Stimulated activated CD8-positive, alpha-beta memory T cell treated with anti-CD3 and anti-CD28 coated beads, Interleukin-2, amount 100 ng/mL, for 1 hour (primary cell): Measurements from ENCODE around the gene NMT2.

ENCODE experiments used
- DNase-seq, 2 donors: peaks; one replicate each; pipeline ENCODE4 v3.0.0-alpha.2; 2020; ENCODE audit warnings: low read depth in 2 of 2

The NMT2 gene

GRCh38 chr10:15092855-15093408 is 75.6 kb downstream of the NMT2 start:
- DNase-seq: no peak

GRCh38 chr10:15091418-15091817 is 77.1 kb downstream of the NMT2 start:
- DNase-seq: no peak

DNA sequence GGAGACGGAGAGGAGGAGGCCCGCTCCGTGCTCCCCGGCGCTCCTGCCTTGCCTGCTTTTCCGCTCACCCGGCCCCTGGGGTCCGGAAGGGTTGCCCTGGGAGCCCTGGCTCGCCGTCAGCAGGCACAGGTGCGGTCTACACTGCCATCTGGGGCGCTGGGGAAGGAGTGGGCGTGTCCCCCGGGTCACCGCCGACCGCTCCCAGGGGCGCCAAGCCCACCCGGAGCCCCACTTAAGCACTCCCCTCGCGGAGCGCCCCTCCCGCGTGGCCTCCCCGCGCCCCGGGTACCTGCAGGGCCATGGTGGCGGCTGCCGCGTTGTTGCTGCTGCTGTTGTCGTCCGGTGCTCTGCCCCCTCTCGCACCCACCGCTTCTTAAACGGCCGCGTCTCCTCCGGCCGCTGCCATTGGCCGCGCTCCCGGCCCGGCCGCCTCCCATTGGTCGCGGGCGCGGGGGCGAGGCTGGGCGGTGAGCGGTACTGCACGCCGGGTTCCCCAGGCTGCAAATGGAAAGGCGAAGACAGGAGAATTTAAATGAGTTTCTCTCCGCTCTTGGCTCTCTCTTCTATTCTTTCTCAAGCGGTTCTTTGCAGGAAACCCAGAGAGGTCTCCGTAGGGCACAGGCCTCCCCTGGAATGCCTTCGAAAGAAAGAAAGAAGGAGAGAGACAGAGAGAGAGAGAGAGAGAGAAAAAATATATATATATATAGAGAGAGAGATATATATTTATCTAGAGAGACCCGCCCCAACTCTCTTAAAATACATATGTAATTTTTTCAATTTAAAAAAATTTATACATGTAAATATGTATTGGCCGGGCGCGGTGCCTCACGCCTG is 79.8 kb downstream of the NMT2 start, which contains the start of gene ACBD7:
TSS of gene ACBD7 (minus strand) at position 349 of the 834 bp plus-strand sequence. CDS start at position 301, 48 bp downstream.
- peak; percentile 53 to 59 for DNase-seq

- no peak for DNase-seq
Measured at GRCh38 chr10:15084502-15084922, 84.0 kb downstream of the NMT2 start.

GRCh38 chr10:15083674-15084501 is 84.6 kb downstream of the NMT2 start:
- no peak for DNase-seq

DNA sequence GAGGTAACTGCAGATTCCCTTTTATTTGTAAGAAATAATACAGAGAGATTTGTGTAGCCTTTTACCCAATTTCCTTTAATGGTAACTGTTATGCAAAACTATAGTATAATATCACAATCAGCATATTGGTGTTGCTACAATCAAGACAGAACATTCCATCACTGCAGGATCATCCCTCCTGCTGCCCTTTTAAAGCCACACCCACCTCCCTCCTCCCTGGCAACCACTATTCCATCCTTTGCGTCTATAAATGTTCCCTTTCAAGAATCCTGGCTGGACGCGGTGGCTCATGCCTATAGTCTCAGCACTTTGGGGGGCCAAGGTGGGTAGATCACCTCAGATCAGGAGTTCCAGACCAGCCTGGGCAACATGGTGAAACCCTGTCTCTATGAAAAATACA is 93.1 kb downstream of the NMT2 start:
- no peak for DNase-seq

DNA sequence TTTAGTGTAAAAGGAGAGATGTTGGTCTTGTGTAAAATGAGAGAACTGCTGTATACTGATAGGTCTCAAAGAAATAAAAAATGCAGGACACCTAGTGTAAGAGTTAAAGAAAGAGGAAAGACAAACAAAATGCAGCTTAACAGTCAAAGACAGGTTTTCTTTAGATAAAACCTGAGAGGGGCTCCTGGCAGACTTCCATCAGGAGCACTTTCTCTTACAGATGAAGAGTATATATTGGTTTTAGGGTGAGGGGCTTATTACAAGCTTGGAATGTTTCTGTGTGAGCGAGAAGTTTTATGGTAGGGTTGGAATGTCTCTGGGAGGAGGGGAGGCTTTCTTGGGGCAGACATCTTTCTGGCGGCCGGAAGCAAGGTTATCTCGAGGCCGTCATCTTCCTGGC is 96.1 kb downstream of the NMT2 start:
- DNase-seq: no peak

DNA sequence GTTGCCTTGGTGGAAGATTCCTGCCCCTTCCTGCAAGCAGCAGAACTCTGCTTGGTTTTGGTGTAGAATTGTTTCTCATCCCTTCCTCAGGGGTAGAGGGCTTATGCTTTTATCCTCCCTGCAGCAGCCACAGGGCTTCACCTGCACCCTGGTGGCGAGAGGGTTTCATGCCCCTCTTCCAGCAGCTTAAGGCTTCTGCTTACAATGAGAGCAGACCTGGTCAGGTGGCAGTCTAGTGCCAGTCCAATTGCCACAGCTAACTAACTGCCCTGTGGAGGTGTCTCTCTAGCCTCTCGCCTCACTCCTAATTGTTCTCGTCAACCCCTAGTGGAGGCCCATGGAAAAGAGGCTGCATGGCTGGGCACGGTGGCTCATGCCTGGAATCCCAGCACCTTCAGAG is 99.3 kb downstream of the NMT2 start:
- DNase-seq: no peak

DNA sequence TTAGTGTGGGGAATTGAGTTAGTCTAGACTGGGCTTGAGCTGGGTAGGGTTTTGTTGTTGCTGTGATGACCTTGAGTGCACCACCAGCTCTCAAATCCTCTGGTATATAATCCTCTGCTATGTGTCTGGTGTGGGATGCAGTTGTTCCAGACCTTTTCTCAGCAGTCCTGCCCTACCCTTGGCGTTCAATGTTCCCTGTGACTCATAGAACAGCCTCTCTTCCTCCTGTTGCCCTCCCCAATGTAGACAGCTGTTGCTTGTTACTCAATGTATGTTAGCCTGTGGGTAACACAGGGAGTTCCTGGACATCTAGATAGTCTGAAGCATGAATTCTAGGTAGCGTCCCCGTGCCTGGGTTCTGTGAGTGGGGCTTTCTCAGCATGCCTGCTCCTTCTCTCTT is 99.7 kb downstream of the NMT2 start:
- DNase-seq: no peak

GRCh38 chr10:15067154-15067553 is 101.3 kb downstream of the NMT2 start:
- DNase-seq: no peak

GRCh38 chr10:15060638-15061037 is 107.9 kb downstream of the NMT2 start:
- no peak for DNase-seq

DNA sequence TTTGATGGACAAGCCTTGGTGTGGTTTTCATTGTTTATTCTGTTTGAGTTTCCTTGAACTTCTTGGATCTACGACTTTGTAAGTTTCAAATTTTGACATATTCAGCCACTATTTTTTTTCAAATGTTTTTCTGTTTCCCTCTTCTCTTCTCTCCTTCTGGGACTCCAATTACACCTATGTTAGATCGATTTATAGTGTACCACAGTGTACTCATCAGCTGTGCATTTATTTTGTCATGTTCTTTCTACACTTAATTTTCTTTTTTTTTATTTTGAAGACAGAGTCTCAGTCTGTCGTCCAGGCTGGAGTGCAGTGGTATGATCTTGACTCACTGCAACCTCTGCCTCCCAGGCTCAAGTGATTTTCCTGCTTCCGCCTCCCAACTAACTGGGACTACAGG is 108.6 kb downstream of the NMT2 start:
- no peak for DNase-seq

GRCh38 chr10:15058689-15059088 is 109.8 kb downstream of the NMT2 start:
- DNase-seq: no peak
